Epithelial cell of esophagus (primary cell): ENCODE data around the gene OR8D1.

Source experiments
- DNase-seq: peaks from one replicate; pipeline ENCODE4 v3.0.0; 2010; ENCODE audit warnings: low read depth
- H3K4me3 ChIP-seq: 2 replicates; pipeline ENCODE4 v1.5.1; 2011; ENCODE audit warnings: mild to moderate bottlenecking, low read length, control low read depth
- CTCF ChIP-seq: IDR thresholded peaks from 2 replicates; pipeline ENCODE4 v1.5.1; 2011; ENCODE audit warnings: low read depth, mild to moderate bottlenecking, low read length, control low read depth, inconsistent platforms; ENCODE audit not compliant: insufficient read depth; ENCODE audit errors: missing control alignments

Gene OR8D1

GRCh38 chr11:124256076-124256475 lies 57.7 kb downstream of the OR8D1 start, which contains the start of gene OR8G5:
Gene OR8G5 (plus strand): TSS chr11:124256376. CDS start chr11:124264932, 8,556 bp downstream.
- no peak for TF ChIP-seq CTCF
- no peak for DNase-seq
- no peak within 1 kb of the TSS for H3K4me3 ChIP-seq
